ENCODE results near the gene GPATCH2L.

- TF ChIP-seq POLR2A (IDR thresholded peaks at IDR 0.05) = no peak
- no peak for TF ChIP-seq CTCF (IDR thresholded peaks at IDR 0.05)
- TF ChIP-seq POLR2AphosphoS5 (IDR thresholded peaks at IDR 0.05) = no peak
Observed at GRCh38 chr14:76232800-76233199, 81.1 kb downstream of the GPATCH2L start.

Data from suprapubic skin (tissue), 4 donors.